Erythroblast (primary cell): ENCODE measurements around the gene WSB1.

Experiments
- DNase-seq, 2 experiments: peaks; one replicate each; lab custom pipeline; 2025; lab: John Stamatoyannopoulos, UW
- GATA1 ChIP-seq: IDR thresholded peaks from 2 replicates; pipeline ENCODE4 v1.6.1; 2011; ENCODE audit warnings: low read depth, mild to moderate bottlenecking, control low read depth, low read length, moderate library complexity
- POLR2A ChIP-seq: IDR thresholded peaks from 2 replicates; pipeline ENCODE4 v1.6.1; 2011; ENCODE audit warnings: mild to moderate bottlenecking, low read length

WSB1 gene

GRCh38 chr17:27289856-27290255 lies 4.1 kb upstream of the WSB1 start:
- DNase-seq: no peak
- TF ChIP-seq POLR2A (no peak), GATA1 (no peak)

DNA sequence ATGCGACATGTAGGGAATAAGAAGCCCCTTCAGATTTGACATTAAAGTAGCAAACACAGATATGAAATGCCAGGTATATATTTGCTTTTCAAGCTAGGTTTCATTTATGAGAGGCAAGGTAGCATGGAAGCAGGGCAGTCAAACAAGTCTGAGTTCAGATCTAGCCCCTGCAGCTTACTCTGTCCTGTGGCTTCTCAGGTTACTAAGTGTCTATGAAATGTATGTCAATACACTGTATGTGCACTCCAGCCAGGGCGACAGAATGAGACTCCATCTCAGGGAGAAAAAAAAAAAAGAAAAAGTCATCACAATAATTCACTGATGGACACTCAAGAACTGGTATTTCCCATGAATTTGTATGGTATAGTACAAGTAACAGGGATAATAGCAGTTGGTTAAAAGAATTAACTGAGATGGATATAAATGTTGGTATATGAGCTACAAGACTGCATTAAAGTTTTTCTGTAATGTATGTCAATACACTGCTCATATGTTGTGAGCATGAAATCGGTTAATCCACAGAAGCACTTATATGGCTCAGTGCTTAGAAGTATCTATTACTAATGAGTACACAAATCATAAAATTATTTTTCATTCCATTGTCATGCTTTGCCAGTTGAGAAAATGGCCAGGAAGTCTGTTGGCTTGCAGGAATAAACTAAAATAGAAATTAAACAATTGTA lies 2.9 kb upstream of the WSB1 start:
- DNase-seq: no peak
- TF ChIP-seq GATA1 (no peak), POLR2A (no peak)

DNA sequence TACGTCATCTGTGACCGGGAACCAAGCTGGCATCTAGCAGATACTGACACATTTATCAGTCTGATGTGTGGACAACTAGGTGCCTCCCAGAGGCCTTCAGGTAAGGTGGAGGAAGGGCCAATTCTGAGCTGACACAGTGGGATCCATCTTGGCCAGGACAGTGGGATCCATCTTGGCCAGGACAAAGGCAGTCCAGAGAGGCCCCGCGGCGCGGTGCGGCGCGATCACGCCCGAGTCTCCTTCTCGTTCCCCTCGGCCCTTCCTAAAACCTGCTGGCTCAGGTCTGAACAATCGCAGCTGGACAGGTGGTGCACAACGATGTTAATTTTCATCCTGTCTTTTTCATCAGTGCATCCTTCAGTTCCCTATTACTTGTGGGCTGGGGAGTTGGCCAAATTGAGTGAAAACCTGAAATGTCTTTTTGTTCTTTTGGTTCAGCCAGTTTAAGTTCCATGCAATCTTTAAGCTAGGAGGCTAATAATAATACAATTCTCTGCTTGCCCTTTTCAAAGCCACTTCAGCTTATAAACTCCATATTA lies 486 bp upstream of the WSB1 start:
- DNase-seq: no peak
- no peak for TF ChIP-seq GATA1
- TF ChIP-seq POLR2A: no peak

DNA sequence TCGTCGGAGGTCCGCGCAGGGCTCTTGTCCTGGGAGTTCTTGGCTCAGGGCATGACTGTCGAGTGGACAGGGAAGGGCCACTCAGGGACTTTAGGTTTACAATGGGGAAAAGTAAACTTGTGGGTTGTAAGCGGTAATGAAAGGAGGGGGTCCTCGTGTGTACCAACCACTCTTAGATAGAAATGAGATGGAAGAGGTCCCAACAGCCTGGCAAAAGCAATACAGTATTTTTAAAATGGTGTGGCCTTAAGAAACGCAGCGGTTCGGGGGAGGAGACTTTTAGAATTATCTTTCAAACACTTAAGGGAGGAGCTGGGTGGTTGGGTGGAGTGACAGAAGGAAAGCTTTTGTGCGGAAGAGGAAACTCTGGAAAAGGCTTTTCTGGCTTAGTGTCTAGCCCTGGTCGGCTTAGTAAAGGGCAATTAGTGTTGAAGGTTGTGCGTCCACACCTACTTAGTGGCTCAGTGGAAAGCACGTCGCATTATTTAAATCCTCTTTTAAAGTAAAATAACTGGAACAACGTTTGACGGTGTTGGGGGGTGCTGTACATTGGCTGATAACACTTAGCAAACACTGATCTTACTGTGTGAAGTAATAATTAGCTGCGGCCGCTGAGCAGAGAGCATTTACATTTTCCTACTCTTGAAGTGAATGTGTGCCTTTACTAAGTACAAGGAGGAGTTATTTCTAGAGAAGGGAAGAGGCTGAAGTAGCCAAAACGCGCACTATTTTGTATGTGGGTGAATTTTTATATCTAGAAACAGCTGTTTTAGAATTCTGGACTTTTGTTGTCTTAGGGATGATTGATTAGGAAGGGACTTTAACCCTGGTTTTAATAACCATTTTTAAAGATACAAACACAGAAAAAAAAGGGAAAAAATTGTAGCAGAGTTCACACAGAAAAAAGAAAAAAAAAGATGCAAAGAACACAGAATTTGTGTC lies 1.0 kb downstream of the WSB1 start:
- peak; percentile 93 to 94 for DNase-seq
- TF ChIP-seq POLR2A (peak; percentile 70), GATA1 (no peak)

GRCh38 chr17:27295945-27296344 lies 2.0 kb downstream of the WSB1 start:
- TF ChIP-seq GATA1 (no peak), POLR2A (no peak)
- DNase-seq: peak in 1 of 2 experiments; percentile 25

DNA sequence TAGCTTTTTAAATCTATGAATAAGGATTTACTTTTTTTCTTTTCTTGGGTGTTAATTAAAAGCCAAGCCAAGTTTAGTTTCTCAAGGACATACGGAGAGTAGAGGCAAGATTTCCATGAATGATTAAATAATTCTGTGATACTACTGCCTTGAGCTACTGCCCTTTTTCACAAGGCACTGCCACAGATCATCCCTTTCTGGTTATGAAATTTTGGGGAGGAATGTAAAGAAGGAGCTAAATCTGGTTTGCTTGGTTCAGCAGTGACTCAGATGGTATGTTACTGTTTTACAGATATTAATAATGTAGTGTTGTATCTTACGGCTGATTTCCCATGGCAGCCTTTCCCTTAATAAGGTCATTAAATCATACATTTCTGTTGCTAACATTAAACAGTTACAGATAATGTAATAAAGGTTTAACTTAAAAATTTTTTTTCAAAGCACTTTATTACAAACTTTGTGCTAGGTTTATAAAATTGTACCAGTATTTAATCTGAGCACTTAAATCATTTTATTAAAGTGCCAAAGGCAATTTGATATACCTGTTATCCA lies 2.6 kb downstream of the WSB1 start:
- TF ChIP-seq GATA1 (no peak), POLR2A (no peak)
- peak; percentile 12 to 32 for DNase-seq

- no peak for DNase-seq
- TF ChIP-seq POLR2A: no peak
- TF ChIP-seq GATA1: no peak
Observed at GRCh38 chr17:27299384-27300049, 5.6 kb downstream of the WSB1 start.

- DNase-seq: no peak
- TF ChIP-seq GATA1: no peak
- no peak for TF ChIP-seq POLR2A
Observed at GRCh38 chr17:27303734-27304133, 9.8 kb downstream of the WSB1 start.

DNA sequence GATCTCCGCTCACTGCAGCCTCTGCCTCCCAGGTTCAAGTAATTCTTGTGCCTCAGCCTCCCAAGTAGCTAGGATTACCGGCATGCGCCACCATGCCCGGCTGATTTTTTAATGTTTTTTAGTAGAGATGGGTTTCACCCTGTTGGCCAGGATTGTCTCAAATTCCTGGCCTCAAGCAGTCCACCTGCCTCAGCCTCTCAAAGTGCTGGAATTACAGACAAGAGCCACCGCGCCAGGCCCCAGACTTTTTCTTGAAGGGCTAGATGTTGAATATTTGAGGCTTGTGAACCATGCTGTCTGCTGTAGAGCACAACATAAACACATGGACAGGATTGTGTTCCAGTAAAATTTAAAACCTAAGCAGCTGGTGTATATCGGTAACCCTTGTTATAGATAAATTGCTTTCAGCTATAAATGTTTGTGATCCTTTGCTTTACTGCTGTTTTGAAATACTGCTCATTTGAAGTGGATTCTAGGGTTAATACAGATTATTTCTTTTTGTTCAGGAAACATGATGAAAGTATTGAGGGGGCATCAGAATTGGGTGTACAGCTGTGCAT lies 12.4 kb downstream of the WSB1 start:
- DNase-seq: no peak
- TF ChIP-seq GATA1 (no peak), POLR2A (no peak)

DNA sequence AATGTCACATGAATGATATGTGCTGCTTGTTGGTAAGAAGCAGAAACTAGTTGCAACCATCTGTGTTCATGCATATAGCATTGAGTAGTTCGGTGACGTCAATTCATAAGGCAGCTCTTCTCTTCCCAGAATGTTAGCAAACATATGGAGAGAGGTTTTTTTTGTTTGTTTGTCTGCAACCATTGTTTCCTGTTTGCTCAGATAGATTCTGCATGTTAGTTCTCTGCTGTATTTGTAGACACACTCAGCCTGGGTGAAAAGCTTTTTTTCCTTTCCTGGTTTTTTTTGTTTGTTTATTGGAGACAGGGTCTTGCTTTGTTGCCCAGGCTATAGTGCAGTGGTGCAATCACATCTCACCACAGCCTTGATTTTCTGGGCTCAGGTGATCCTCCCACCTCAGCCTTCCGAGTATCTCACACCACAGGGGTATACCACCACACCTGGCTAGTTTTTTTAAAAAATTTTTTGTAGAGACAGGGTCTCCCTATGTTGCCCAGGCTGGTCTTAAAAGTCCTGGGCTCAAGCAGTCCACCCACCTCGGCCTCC lies 16.7 kb downstream of the WSB1 start:
- DNase-seq: no peak
- TF ChIP-seq POLR2A (no peak), GATA1 (no peak)

DNA sequence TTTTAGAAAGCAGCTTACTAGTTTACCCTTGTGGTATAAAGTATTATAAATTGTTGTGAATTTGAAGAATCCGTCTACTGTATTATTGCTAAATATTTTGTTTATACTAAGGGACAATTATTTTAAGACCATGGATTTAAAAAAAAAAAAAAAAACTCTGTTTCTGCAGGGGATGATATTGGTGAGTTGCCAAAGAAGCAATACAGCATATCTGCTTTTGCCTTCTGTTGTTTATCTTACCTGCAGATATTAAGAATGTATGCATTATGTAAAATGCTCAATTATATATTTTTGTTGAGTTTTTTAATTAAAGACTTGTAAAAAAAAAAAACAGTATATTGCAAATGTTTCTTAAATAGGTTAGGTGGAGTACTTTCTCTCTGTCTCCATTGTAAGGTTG lies 19.4 kb downstream of the WSB1 start:
- TF ChIP-seq POLR2A: no peak
- TF ChIP-seq GATA1: no peak

DNA sequence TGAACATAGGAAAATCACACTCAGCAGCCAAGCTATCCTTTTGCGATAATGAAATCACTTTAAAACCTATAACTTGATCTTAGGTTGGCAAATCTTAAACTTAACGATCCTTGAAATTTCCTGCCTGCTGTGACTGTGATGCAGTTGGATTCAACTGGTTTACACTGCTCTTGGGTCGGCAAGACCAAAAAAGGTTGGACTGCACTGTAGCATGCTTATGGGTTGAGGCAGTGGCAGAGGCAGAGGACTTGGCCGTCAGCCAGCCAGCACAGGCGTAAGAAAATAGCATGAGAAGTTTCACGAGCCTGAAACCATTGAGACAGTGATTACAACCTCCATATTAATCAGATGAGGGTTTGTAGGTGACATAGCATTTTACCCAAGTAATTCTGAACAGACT lies 21.4 kb downstream of the WSB1 start:
- DNase-seq: peak; percentile 78 to 82
- TF ChIP-seq GATA1 (no peak), POLR2A (no peak)

More for the DNA sequence above, 19.4 kb downstream of the WSB1 start:
- DNase-seq: peak; percentile 48 to 62

- DNase-seq: no peak
- no peak for TF ChIP-seq GATA1
Observed at GRCh38 chr17:27315796-27316465, 22.0 kb downstream of the WSB1 start.
